ENCODE results near the gene PSMD8. TPM values are rescaled to one million over a fixed set of nuclear protein-coding genes. Genes with fewer than 3 reads are reported as not detected.

Gene PSMD8
- total RNA-seq, 1 experiment from 2014 or later: 222 TPM

- H3K9me3 ChIP-seq (ENCODE audit: insufficient read depth, low read depth): no peaks in the 10 kb centered on the region
- H3K4me1 ChIP-seq (replicated peaks; ENCODE audit: insufficient read depth): peaks cover 11% of the 10 kb centered on the region; the same call in 1 of the 2 replicates
- TF ChIP-seq EZH2 (IDR thresholded peaks at IDR 0.05; ENCODE audit: low read depth): no peak
- TF ChIP-seq CTCF (conservative IDR thresholded peaks at IDR 0.05): no peak
- H4K20me1 ChIP-seq (ENCODE audit: insufficient read depth): no peaks in the 10 kb centered on the region
- CTCF ChIA-PET: no interaction called here
- intact Hi-C loops (cut with micrococcal nuclease; ENCODE audit: unreplicated experiment): no loop called here
- no peak overlapping the region for H3K4me2 ChIP-seq
- DNase-seq: no peak
- H3K79me2 ChIP-seq (ENCODE audit: low read depth): no peaks in the 10 kb centered on the region
- peaks cover 11% of the 10 kb centered on the region; the same call in 1 of the 2 replicates for H3F3A ChIP-seq (ENCODE audit: insufficient read depth, low read depth)
- H3K36me3 ChIP-seq (ENCODE audit: low read depth): no peaks in the 10 kb centered on the region
- H3K9me2 ChIP-seq (ENCODE audit: insufficient read depth): no peaks in the 10 kb centered on the region
- H3K4me3 ChIP-seq: no peak overlapping the region
- peaks cover 6% of the 10 kb centered on the region; the same call in 1 of the 2 replicates for H3K27me3 ChIP-seq (ENCODE audit: insufficient read depth, low read depth)
- no peak overlapping the region for H2AFZ ChIP-seq
- no peak overlapping the region for H3K27ac ChIP-seq
- no TSS peak for BruUV-seq (replicated peaks)
- POLR2A ChIA-PET (ENCODE audit: unreplicated experiment): no interaction called here
Measured at GRCh38 chr19:38421856-38422255, 47.5 kb downstream of the PSMD8 start.

GRCh38 chr19:38422438-38422837 lies 48.1 kb downstream of the PSMD8 start:
- TF ChIP-seq CTCF (conservative IDR thresholded peaks at IDR 0.05) (no peak), EZH2 (IDR thresholded peaks at IDR 0.05; ENCODE audit: low read depth) (no peak)
- Histone ChIP-seq H3K4me2 (no peak overlapping the region), H3F3A (ENCODE audit: insufficient read depth, low read depth) (peaks cover 9% of the 10 kb centered on the region; the same call in 1 of the 2 replicates), H3K4me1 (replicated peaks; ENCODE audit: insufficient read depth) (peaks cover 9% of the 10 kb centered on the region; the same call in 1 of the 2 replicates), H3K27me3 (ENCODE audit: insufficient read depth, low read depth) (peaks cover 6% of the 10 kb centered on the region; the same call in 1 of the 2 replicates), H3K36me3 (ENCODE audit: low read depth) (no peaks in the 10 kb centered on the region), H3K4me3 (no peak overlapping the region), H3K9me2 (ENCODE audit: insufficient read depth) (no peaks in the 10 kb centered on the region), H2AFZ (no peak overlapping the region), H3K79me2 (ENCODE audit: low read depth) (no peaks in the 10 kb centered on the region), H4K20me1 (ENCODE audit: insufficient read depth) (no peaks in the 10 kb centered on the region), H3K9me3 (ENCODE audit: insufficient read depth, low read depth) (no peaks in the 10 kb centered on the region), H3K27ac (no peak overlapping the region)
- no peak for DNase-seq
- CTCF ChIA-PET: no interaction called here
- POLR2A ChIA-PET (ENCODE audit: unreplicated experiment): no interaction called here
- intact Hi-C loops (cut with micrococcal nuclease; ENCODE audit: unreplicated experiment): no loop called here
- BruUV-seq (replicated peaks): no TSS peak

- no TSS peak for BruUV-seq (replicated peaks)
Measured at GRCh38 chr19:38424272-38424671, 49.9 kb downstream of the PSMD8 start.

More at GRCh38 chr19:38424272-38424671, 49.9 kb downstream of the PSMD8 start:
- no peak for DNase-seq
- H3K27me3 ChIP-seq (ENCODE audit: insufficient read depth, low read depth): peaks cover 8% of the 10 kb centered on the region
- POLR2A ChIA-PET (ENCODE audit: unreplicated experiment): no interaction called here
- no peak overlapping the region for H2AFZ ChIP-seq
- H3K9me2 ChIP-seq (ENCODE audit: insufficient read depth): no peaks in the 10 kb centered on the region
- no peaks in the 10 kb centered on the region for H3K79me2 ChIP-seq (ENCODE audit: low read depth)
- H3F3A ChIP-seq (ENCODE audit: insufficient read depth, low read depth): no peaks in the 10 kb centered on the region
- H4K20me1 ChIP-seq (ENCODE audit: insufficient read depth): no peaks in the 10 kb centered on the region
- no peaks in the 10 kb centered on the region for H3K9me3 ChIP-seq (ENCODE audit: insufficient read depth, low read depth)
- no peaks in the 10 kb centered on the region for H3K4me1 ChIP-seq (replicated peaks; ENCODE audit: insufficient read depth)
- no peak overlapping the region for H3K4me2 ChIP-seq
- no peak overlapping the region for H3K4me3 ChIP-seq
- CTCF ChIA-PET: no interaction called here
- intact Hi-C loops (cut with micrococcal nuclease; ENCODE audit: unreplicated experiment): no loop called here
- TF ChIP-seq CTCF (conservative IDR thresholded peaks at IDR 0.05) (no peak), EZH2 (IDR thresholded peaks at IDR 0.05; ENCODE audit: low read depth) (no peak)
- no peaks in the 10 kb centered on the region for H3K36me3 ChIP-seq (ENCODE audit: low read depth)
- no peak overlapping the region for H3K27ac ChIP-seq
